ENCODE data around the gene DCHS1. TPM values are rescaled to one million over a fixed set of nuclear protein-coding genes. Genes with fewer than 3 reads are reported as not detected.

DCHS1 gene
- total RNA-seq, 1 donor from 2014 or later, result 61.4 TPM

DNA sequence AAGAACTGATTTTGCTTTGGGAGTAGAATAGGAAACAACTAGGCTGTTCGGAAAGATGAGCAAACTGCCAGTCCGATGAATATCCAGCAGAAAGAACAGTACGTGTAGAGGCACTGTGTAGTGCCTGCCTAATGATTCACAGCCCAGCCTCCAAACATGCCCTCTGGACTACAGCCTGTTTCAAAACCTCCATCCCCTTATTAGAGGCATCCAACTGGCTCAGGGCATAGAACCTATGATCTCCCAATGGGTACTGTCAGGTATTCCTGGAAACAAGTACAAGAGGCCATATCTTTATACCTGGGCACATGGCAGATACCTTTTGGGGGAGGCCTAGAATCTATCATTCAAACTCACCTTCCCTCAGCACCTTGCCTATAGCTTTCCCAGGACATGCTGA is 57.1 kb downstream of the DCHS1 start:
- H3K27me3 Mint-ChIP-seq, result no peaks in the 10 kb centered on the region
- H3K27ac Mint-ChIP-seq, result no peak overlapping the region

DNA sequence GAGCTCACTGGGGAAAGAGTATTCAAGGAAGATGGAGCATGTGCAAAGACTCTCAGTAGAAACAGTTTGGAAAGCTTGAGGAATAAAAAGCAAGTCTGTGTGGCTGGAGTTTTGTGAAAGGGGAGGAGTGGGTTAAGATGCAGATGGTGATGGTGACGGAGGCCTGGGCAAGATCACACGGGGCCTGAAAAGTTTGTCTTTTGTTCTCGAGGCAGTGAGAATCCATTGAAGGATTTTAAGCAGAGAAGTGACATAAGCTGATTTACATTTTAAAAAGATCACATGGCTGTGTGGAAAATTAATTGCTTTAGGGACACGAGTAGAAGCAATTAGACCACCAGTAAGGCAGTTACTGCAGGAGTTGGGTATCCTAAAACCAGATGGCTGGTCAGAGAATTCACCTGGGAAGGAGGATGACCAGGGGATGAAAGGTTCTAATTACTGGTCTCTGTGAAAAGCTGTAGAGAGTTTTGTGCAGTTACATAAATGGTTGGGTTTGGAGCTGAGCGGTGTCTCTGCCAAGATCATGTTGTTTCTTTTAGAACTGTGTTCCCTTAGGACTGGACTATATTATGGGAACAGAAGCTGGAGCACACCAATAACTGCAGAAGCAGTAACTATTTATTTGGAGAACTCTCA is 59.3 kb downstream of the DCHS1 start:
- Mint-ChIP-seq H3K36me3 (ENCODE audit: insufficient read depth) (peaks cover 16% of the 10 kb centered on the region), H3K4me1 (ENCODE audit: low read depth) (peaks cover 16% of the 10 kb centered on the region), H3K9me3 (ENCODE audit: low read depth) (no peaks in the 10 kb centered on the region), H3K4me3 (ENCODE audit: low read depth) (no peak overlapping the region), H3K27me3 (no peaks in the 10 kb centered on the region), H3K27ac (no peak overlapping the region)
- TF ChIP-seq, protein P1, sequence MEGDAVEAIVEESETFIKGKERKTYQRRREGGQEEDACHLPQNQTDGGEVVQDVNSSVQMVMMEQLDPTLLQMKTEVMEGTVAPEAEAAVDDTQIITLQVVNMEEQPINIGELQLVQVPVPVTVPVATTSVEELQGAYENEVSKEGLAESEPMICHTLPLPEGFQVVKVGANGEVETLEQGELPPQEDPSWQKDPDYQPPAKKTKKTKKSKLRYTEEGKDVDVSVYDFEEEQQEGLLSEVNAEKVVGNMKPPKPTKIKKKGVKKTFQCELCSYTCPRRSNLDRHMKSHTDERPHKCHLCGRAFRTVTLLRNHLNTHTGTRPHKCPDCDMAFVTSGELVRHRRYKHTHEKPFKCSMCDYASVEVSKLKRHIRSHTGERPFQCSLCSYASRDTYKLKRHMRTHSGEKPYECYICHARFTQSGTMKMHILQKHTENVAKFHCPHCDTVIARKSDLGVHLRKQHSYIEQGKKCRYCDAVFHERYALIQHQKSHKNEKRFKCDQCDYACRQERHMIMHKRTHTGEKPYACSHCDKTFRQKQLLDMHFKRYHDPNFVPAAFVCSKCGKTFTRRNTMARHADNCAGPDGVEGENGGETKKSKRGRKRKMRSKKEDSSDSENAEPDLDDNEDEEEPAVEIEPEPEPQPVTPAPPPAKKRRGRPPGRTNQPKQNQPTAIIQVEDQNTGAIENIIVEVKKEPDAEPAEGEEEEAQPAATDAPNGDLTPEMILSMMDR (IDR thresholded peaks at IDR 0.05; ENCODE audit: unreplicated experiment), result no peak
- no peak for DNase-seq (ENCODE audit: low spot score, unreplicated experiment)

More for the DNA sequence above, 57.1 kb downstream of the DCHS1 start:
- TF ChIP-seq, protein P1 (IDR thresholded peaks at IDR 0.05; ENCODE audit: unreplicated experiment), result no peak
- DNase-seq (ENCODE audit: low spot score, unreplicated experiment), result no peak
- Mint-ChIP-seq H3K4me3 (ENCODE audit: low read depth) (no peak overlapping the region), H3K9me3 (ENCODE audit: low read depth) (no peaks in the 10 kb centered on the region), H3K36me3 (ENCODE audit: insufficient read depth) (peaks cover 17% of the 10 kb centered on the region), H3K4me1 (ENCODE audit: low read depth) (peaks cover 16% of the 10 kb centered on the region)

DNA sequence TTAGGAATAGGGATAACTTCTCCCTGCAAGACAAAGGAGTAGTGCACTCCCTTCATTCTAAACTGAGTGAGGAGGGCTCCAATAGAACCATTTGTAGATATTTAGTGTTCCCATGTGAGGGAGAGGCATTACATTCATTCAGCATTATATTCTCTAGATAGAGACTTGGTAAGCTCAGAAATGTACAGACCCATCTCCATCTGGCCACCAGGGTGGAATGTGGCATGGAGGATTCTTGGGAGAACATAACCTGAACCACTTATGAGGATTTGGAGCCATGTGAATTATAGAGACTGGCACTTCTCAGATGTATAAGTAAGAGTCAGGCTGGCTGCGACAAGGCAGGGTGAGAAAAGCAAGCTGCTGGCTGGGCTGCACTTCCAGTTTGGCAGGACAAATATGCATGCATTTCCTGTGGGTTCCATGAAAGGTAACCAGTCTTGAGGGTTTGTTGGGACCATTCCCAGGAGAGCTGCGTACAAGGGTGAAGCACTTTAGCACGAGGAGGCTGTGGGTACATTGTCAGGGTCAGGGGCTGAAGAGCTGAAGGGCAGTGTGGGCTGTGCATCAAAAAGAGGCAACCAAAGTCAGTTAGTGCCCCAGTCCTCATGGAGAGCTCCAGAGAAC is 61.4 kb downstream of the DCHS1 start:
- TF ChIP-seq, protein P1 (IDR thresholded peaks at IDR 0.05; ENCODE audit: unreplicated experiment), result no peak
- peaks cover 13% of the 10 kb centered on the region for H3K36me3 Mint-ChIP-seq (ENCODE audit: insufficient read depth)
- H3K27me3 Mint-ChIP-seq, result no peaks in the 10 kb centered on the region
- H3K9me3 Mint-ChIP-seq (ENCODE audit: low read depth), result no peaks in the 10 kb centered on the region
- DNase-seq (ENCODE audit: low spot score, unreplicated experiment), result no peak
- no peak overlapping the region for H3K27ac Mint-ChIP-seq
- peaks cover 16% of the 10 kb centered on the region for H3K4me1 Mint-ChIP-seq (ENCODE audit: low read depth)
- H3K4me3 Mint-ChIP-seq (ENCODE audit: low read depth), result no peak overlapping the region

DNA sequence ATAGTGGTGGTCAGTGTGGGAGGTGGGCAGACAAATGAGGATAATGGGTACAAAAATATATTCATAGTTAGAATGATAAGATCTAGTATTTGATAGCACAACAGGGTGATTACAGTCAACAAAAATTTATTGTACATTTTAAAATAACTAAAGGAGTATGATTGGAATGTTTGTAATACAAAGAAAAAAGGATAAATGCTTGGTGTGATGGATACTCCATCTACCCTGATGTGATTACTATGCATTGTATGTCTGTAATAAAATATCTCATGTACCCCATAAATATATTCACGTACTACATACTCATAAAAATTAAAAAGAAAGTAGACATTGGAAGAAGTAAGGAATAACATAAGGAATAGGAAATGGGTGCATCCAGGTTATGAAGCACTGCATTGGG is 67.6 kb downstream of the DCHS1 start:
- TF ChIP-seq, protein P1 (IDR thresholded peaks at IDR 0.05; ENCODE audit: unreplicated experiment), result no peak
- no peak for DNase-seq (ENCODE audit: low spot score, unreplicated experiment)
- H3K4me1 Mint-ChIP-seq (ENCODE audit: low read depth), result no peaks in the 10 kb centered on the region
- no peaks in the 10 kb centered on the region for H3K27me3 Mint-ChIP-seq
- H3K9me3 Mint-ChIP-seq (ENCODE audit: low read depth), result peaks cover 20% of the 10 kb centered on the region
- H3K27ac Mint-ChIP-seq, result no peak overlapping the region
- no peak overlapping the region for H3K4me3 Mint-ChIP-seq (ENCODE audit: low read depth)
- H3K36me3 Mint-ChIP-seq (ENCODE audit: insufficient read depth), result peaks cover 20% of the 10 kb centered on the region

DNA sequence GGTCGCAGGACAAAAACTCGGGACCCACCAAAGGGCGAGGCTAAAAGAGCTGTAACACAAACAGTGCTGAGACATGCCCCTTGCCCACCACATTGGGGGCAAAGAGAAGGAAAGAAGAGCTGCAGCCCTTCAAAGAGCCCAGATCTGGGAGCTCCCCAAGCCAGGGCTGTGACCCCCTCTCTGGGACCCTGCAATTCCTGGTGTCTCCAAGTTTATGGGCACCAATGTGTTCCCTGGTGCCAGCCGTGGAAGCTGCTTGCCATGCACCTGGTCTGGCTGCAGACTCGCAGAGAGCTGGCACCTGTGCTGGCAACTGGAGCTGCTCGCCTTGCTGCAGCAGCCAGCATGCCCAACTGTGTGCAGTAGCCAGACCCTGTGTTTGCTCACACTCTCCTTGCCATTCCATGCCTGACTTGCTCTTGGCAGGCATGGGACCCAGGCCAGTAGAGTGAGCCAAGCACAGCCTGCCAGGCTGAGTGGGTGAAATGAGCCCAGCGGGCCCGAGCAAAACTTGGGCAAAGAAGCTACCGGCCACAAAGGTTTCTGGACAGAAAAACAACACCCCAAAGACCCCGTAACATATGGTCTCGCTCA is 68.2 kb downstream of the DCHS1 start:
- Mint-ChIP-seq H3K27ac (no peak overlapping the region), H3K36me3 (ENCODE audit: insufficient read depth) (peaks cover 22% of the 10 kb centered on the region), H3K4me1 (ENCODE audit: low read depth) (no peaks in the 10 kb centered on the region), H3K9me3 (ENCODE audit: low read depth) (peaks cover 24% of the 10 kb centered on the region), H3K27me3 (no peaks in the 10 kb centered on the region), H3K4me3 (ENCODE audit: low read depth) (no peak overlapping the region)
- TF ChIP-seq, protein P1 (IDR thresholded peaks at IDR 0.05; ENCODE audit: unreplicated experiment), result no peak
- DNase-seq (ENCODE audit: low spot score, unreplicated experiment), result no peak

Measured in progenitor cell of endocrine pancreas (in vitro differentiated cells).